ENCODE measurements around the gene NOS3. TPM values are rescaled to one million over a fixed set of nuclear protein-coding genes. Genes with fewer than 3 reads are reported as not detected.

Gene NOS3
- total and polyA plus RNA-seq, 2 of the 13 experiments (the other 11 are each of a cell fraction or from before 2014, with no cell fraction given), result 3.7 to 7.5 TPM

- BruUV-seq (replicated peaks), result no TSS peak
- Histone ChIP-seq H3K27ac (ENCODE audit: extremely low read length, insufficient read depth, low read length) (no peak overlapping the region), H3K79me2 (ENCODE audit: insufficient read depth, low read length) (no peaks in the 10 kb centered on the region), H2AFZ (ENCODE audit: low read length) (no peak overlapping the region), H3K4me2 (ENCODE audit: low read depth, low read length) (no peak overlapping the region), H3K27me3 (ENCODE audit: control insufficient read depth in 1 of 2, insufficient read depth in 2 of 2, low read length in 2 of 2) (peaks cover 14 to 55% of the 10 kb centered on the region in 2 experiments), H3K4me1 (ENCODE audit: insufficient read depth, low read length) (peaks cover 53% of the 10 kb centered on the region), H3K4me3 (replicated peaks in 1 of 3; ENCODE audit: insufficient read depth in 1 of 3, low read depth in 2 of 3, low read length in 3 of 3) (peak overlapping the region in 1 of 3 experiments; percentile 70; a peak in 1 of 6 replicates), H3K9ac (ENCODE audit: insufficient read depth, low read depth, low read length) (no peak overlapping the region), H3K9me3 (ENCODE audit: low read length) (no peaks in the 10 kb centered on the region), H3K36me3 (replicated peaks in 1 of 2; ENCODE audit: control insufficient read depth in 1 of 2, insufficient read depth in 2 of 2, low read length in 2 of 2) (no peaks in the 10 kb centered on the region; a peak in 1 of 5 replicates), H4K20me1 (ENCODE audit: insufficient read depth, low read length) (no peaks in the 10 kb centered on the region)
- intact Hi-C loops (cut with micrococcal nuclease; ENCODE audit: unreplicated experiment), result no loop called here
- ChIA-PET CTCF (ENCODE audit: low intra/inter-chr PET ratio, low total read pairs) (interaction anchor here (1.3 kb wide), 1 partner anchor 33 kb away, joined by 3 read pairs; no protein-coding TSS in a partner anchor), POLR2A (interaction anchor here (1.3 to 1.4 kb wide), 2 partner anchors 9 to 10 kb away, joined by 4 to 6 read pairs; partner anchors contain the start of gene ABCB8)
- 0% methylated on average over 1 of the region's 20 CpGs for WGBS (ENCODE audit: low lambda C conversion rate)
- ATAC-seq, result no peak
- FAIRE-seq, result no peak
- no peak for DNase-seq (ENCODE audit: low spot score)
- TF ChIP-seq DNMT3B (CRISPR knock-in tag; conservative IDR thresholded peaks at IDR 0.05) (no peak), FIP1L1 (IDR thresholded peaks at IDR 0.05; ENCODE audit: borderline replicate concordance, insufficient read depth, low read depth, low read length) (no peak), ZNF430 (CRISPR knock-in tag; IDR thresholded peaks at IDR 0.05) (no peak), ZNF746 (CRISPR knock-in tag; IDR thresholded peaks at IDR 0.05) (no peak), ZBTB10 (CRISPR knock-in tag; IDR thresholded peaks at IDR 0.05; ENCODE audit: borderline replicate concordance) (no peak), MAFK (conservative IDR thresholded peaks at IDR 0.05 in 1 of 2, IDR thresholded peaks at IDR 0.05 in 1 of 2; ENCODE audit: low read length in 2 of 2) (no peak)
- TF ChIP-seq, protein P1, sequence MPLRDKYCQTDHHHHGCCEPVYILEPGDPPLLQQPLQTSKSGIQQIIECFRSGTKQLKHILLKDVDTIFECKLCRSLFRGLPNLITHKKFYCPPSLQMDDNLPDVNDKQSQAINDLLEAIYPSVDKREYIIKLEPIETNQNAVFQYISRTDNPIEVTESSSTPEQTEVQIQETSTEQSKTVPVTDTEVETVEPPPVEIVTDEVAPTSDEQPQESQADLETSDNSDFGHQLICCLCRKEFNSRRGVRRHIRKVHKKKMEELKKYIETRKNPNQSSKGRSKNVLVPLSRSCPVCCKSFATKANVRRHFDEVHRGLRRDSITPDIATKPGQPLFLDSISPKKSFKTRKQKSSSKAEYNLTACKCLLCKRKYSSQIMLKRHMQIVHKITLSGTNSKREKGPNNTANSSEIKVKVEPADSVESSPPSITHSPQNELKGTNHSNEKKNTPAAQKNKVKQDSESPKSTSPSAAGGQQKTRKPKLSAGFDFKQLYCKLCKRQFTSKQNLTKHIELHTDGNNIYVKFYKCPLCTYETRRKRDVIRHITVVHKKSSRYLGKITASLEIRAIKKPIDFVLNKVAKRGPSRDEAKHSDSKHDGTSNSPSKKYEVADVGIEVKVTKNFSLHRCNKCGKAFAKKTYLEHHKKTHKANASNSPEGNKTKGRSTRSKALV (CRISPR knock-in tag; IDR thresholded peaks at IDR 0.05), result 0 out of 2 replicates have a peak, but pooled peaks have one; percentile 15
- in situ Hi-C loops (cut with HindIII; ENCODE audit: extremely low pct_ligation_motif_present, low pct_unique_long_range_greater_than_20kb), result no loop called here
Measured at GRCh38 chr7:151019130-151019447, 28.3 kb downstream of the NOS3 start.
